Lung (tissue), 12 donors: ENCODE results near the gene PADI4. TPM values are rescaled to one million over a fixed set of nuclear protein-coding genes. Genes with fewer than 3 reads are reported as not detected.
"Not testable (repeated sequence)": the region's sequence is repeated elsewhere in the genome, so short reads cannot be mapped to it uniquely, and the experiment has no call there.

Experiments used
- ATAC-seq: fragments of 200-7000 bp; cut with Tn5 transposase; one replicate; pipeline ENCODE4 v1.9.1; 2020; ENCODE audit warnings: moderate number of reproducible peaks; ENCODE audit not compliant: insufficient read depth, low FRiP score
- DNase-seq, 3 donors: peaks; one replicate each; pipeline ENCODE4 v3.0.0-alpha.2; 2013 to 2017
- H3K27ac ChIP-seq, 2 donors: one replicate each; pipeline ENCODE4 v1.5.1; 2013; ENCODE audit warnings: mild to moderate bottlenecking in 2 of 2, moderate library complexity in 2 of 2, control low read depth in 1 of 2, inconsistent platforms in 1 of 2, low read depth in 1 of 2, low read length in 1 of 2
- H3K27me3 ChIP-seq, 3 donors: one replicate each; pipeline ENCODE4 v1.5.1; 2013; ENCODE audit warnings: low read length in 2 of 3; ENCODE audit not compliant: control insufficient read depth in 3 of 3, insufficient read depth in 3 of 3
- H3K36me3 ChIP-seq, 4 donors: one replicate each; pipeline ENCODE4 v1.5.1; 2013; ENCODE audit warnings: low read length in 4 of 4, mild to moderate bottlenecking in 1 of 4, moderate library complexity in 1 of 4; ENCODE audit not compliant: control insufficient read depth in 4 of 4, insufficient read depth in 4 of 4
- H3K4me1 ChIP-seq, 5 donors: one replicate each; pipeline ENCODE4 v1.5.1; 2013; ENCODE audit warnings: low read length in 5 of 5, mild to moderate bottlenecking in 2 of 5, moderate library complexity in 1 of 5; ENCODE audit not compliant: control insufficient read depth in 5 of 5, insufficient read depth in 5 of 5
- H3K4me3 ChIP-seq: one replicate; pipeline ENCODE4 v1.5.1; 2013; ENCODE audit warnings: mild to moderate bottlenecking, control low read depth, moderate library complexity
- H3K9ac ChIP-seq, 2 donors: one replicate each; pipeline ENCODE4 v1.5.1; 2013; ENCODE audit warnings: low read length in 2 of 2, control low read depth in 1 of 2; ENCODE audit not compliant: insufficient read depth in 1 of 2
- H3K9me3 ChIP-seq, 4 donors: one replicate each; pipeline ENCODE4 v1.5.1; 2013; ENCODE audit warnings: low read length in 3 of 4, mild to moderate bottlenecking in 1 of 4, moderate library complexity in 1 of 4; ENCODE audit not compliant: control insufficient read depth in 4 of 4, insufficient read depth in 3 of 4
- WGBS, 2 donors: extraction: QIAGEN DNeasy Blood & Tissue Kit; methylation state at CpG; one replicate each; pipeline ENCODE4 v1.1.7; 2013; 5-methylcytosine and 5-hydroxymethylcytosine counted together
- polyA plus RNA-seq, 2 donors: library from polyadenylated mRNA; stranded (reverse); fragments of 200-250 nt; gene quantifications; one replicate each; pipeline ENCODE4 v1.2.1, GENCODE V29; 2013
- total RNA-seq, 2 donors: library from RNA; depleted of rRNA in 1 of 2; stranded (reverse); fragments of >200 nt in 1 of 2; gene quantifications; one replicate each; pipeline ENCODE4 v1.2.1, GENCODE V29; 2014 to 2021
- TF ChIP-seq, protein P1 (sequence below): IDR thresholded peaks from 2 replicates; pipeline ENCODE4 v1.5.1; 2012; ENCODE audit warnings: mild to moderate bottlenecking; ENCODE audit errors: control extremely low read depth, extremely low read depth
- donor health status: control.
- donor health status: control.
- donor health status: Bipolar disorder and iron deficiency.
- donor health status: healthy.
- donor health status: DM: yes; HTN: yes; CAD: no.

The PADI4 gene
- total and polyA plus RNA-seq, 4 donors, result 1.7 to 22.5 (median 14.2) TPM

- Histone ChIP-seq H3K27me3 (peaks cover 0 to 6% (median 0%) of the 10 kb centered on the region in 3 donors), H3K9me3 (peaks cover 0 to 4% (median 0%) of the 10 kb centered on the region in 4 donors), H3K27ac (no peak overlapping the region), H3K9ac (no peak overlapping the region), H3K4me1 (no peaks in the 10 kb centered on the region), H3K4me3 (no peak overlapping the region), H3K36me3 (no peaks in the 10 kb centered on the region)
- 66 to 70% methylated on average over 16 to 17 of the region's 17 CpGs for WGBS, 2 donors
- ATAC-seq (no peak), DNase-seq (no peak)
- TF ChIP-seq, protein P1, sequence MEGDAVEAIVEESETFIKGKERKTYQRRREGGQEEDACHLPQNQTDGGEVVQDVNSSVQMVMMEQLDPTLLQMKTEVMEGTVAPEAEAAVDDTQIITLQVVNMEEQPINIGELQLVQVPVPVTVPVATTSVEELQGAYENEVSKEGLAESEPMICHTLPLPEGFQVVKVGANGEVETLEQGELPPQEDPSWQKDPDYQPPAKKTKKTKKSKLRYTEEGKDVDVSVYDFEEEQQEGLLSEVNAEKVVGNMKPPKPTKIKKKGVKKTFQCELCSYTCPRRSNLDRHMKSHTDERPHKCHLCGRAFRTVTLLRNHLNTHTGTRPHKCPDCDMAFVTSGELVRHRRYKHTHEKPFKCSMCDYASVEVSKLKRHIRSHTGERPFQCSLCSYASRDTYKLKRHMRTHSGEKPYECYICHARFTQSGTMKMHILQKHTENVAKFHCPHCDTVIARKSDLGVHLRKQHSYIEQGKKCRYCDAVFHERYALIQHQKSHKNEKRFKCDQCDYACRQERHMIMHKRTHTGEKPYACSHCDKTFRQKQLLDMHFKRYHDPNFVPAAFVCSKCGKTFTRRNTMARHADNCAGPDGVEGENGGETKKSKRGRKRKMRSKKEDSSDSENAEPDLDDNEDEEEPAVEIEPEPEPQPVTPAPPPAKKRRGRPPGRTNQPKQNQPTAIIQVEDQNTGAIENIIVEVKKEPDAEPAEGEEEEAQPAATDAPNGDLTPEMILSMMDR, result no peak
Measured at GRCh38 chr1:17342014-17342441, 34.0 kb downstream of the PADI4 start.

GRCh38 chr1:17345506-17345905 lies 37.5 kb downstream of the PADI4 start:
- not testable (repeated sequence) for H3K36me3 ChIP-seq, DNase-seq

DNA sequence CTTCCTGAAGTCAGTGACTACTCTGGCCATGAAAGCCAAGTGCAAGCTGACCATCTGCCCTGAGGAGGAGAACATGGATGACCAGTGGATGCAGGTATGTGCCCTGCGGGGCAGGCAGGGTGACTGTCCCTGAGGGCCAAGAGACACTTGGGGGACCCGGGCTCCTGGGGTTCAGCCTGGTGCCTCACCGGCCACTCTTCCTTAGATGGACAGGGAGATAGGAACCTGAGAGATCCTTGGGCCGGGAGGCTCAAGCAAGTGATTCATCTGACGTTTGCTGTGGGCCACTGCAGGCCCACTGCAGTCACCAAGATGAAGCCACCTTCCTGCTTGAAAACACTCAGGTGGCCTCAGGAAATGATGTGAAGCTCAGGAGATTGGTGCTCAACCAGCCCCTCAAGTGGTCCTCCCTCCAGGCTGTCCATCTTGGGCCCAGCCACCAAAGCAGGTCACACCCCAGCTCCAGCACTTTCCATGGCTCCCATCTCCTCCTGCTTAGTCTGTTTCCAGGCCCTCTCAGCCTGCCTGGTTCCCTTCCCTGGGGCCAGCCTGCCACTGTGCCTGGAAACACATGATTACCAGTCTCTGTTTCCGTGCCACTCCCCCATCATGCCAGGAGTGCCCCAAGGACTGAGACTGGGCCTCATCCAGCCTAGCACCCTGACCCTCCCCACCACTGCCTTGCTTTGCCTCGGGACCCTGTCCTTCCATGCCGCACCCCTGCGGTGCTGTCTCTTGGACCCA lies 38.2 kb downstream of the PADI4 start:
- ATAC-seq (no peak), DNase-seq (no peak)
- 84 to 93% methylated on average over 9 of the region's 9 CpGs for WGBS, 2 donors
- Histone ChIP-seq H3K36me3 (no peaks in the 10 kb centered on the region), H3K4me3 (no peak overlapping the region), H3K9me3 (peaks cover 0 to 4% (median 0%) of the 10 kb centered on the region in 4 donors), H3K27ac (no peak overlapping the region), H3K27me3 (peaks cover 0 to 6% (median 0%) of the 10 kb centered on the region in 3 donors), H3K9ac (no peak overlapping the region), H3K4me1 (no peaks in the 10 kb centered on the region)
- TF ChIP-seq, protein P1, result no peak

More at GRCh38 chr1:17345506-17345905, 37.5 kb downstream of the PADI4 start:
- WGBS, 2 donors, result 89 to 91% methylated on average over 5 of the region's 5 CpGs
- not testable (repeated sequence) for H3K27me3 ChIP-seq, H3K27ac ChIP-seq, H3K4me1 ChIP-seq, H3K9me3 ChIP-seq, H3K4me3 ChIP-seq, ATAC-seq, H3K9ac ChIP-seq

DNA sequence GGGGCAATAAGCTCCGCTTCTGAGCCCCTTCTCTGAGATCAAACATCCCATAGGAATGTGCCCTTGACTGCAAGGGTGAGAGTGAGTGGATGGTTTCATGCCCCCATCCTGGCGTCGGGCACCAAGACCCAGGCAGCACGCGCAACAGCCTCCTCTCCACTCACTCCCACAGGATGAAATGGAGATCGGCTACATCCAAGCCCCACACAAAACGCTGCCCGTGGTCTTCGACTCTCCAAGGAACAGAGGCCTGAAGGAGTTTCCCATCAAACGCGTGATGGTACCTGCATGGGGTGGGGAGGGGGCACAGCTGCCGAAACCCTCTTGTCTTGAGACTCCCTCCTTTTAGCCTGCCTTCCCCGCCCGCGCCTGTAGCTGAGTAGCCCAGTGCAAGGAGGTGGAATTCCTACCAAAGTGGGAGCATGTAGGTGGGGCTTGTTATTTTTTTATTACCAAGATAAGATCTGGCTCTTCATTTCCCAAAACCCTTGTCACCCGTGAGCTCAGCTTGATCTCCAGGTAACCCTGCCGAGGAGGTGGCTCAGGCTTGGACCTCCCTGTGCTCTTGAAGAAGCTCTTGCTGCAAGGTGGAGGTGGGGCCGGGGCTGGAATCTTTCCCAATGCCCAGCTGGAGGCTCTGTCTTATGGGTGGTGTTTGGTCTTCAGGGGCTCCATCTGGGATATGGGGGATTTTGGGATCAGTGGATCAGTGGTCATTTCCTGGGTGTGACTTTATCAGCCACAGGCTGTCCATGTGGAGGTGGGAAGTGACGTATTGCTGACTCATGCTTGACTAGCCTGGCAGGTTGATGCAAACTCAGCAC lies 40.0 kb downstream of the PADI4 start:
- H3K4me1 ChIP-seq, result no peaks in the 10 kb centered on the region
- WGBS, 2 donors, result 68 to 76% methylated on average over 19 of the region's 19 CpGs
- H3K4me3 ChIP-seq, result no peak overlapping the region
- ATAC-seq, result no peak
- H3K9ac ChIP-seq, result no peak overlapping the region
- TF ChIP-seq, protein P1, result no peak
- H3K9me3 ChIP-seq, result peaks cover 0 to 4% (median 0%) of the 10 kb centered on the region in 4 donors
- no peaks in the 10 kb centered on the region for H3K36me3 ChIP-seq
- H3K27me3 ChIP-seq, result peaks cover 0 to 6% (median 2%) of the 10 kb centered on the region in 3 donors
- H3K27ac ChIP-seq, result no peak overlapping the region
- DNase-seq, result no peak
